NCI-H1694 treated with DMSO at 0.1 percent for 48 hours (cell line): ENCODE data around the gene JAZF1.
A peak's percentile ranks its signal among the peaks of the same experiment; 100 is the strongest.

Experiments
- DNase-seq: peaks from one replicate; lab custom pipeline; 2025; lab: John Stamatoyannopoulos, UW

Gene JAZF1

GRCh38 chr7:28136420-28136819, 44.2 kb downstream of the JAZF1 start:
- no peak for DNase-seq

- no peak for DNase-seq
Measured at GRCh38 chr7:28135760-28136159, 44.8 kb downstream of the JAZF1 start.

- no peak for DNase-seq
Measured at GRCh38 chr7:28135315-28135714, 45.3 kb downstream of the JAZF1 start.

GRCh38 chr7:28133872-28134271, 46.7 kb downstream of the JAZF1 start:
- no peak for DNase-seq

- no peak for DNase-seq
Measured at GRCh38 chr7:28132959-28133870, 47.4 kb downstream of the JAZF1 start.

- no peak for DNase-seq
Measured at GRCh38 chr7:28130277-28130676, 50.3 kb downstream of the JAZF1 start.

- no peak for DNase-seq
Measured at GRCh38 chr7:28128608-28129007, 52.0 kb downstream of the JAZF1 start.

- DNase-seq, result no peak
Measured at GRCh38 chr7:28126410-28127041, 54.1 kb downstream of the JAZF1 start.

- no peak for DNase-seq
Measured at GRCh38 chr7:28125431-28126409, 54.9 kb downstream of the JAZF1 start.

GRCh38 chr7:28124413-28124812, 56.2 kb downstream of the JAZF1 start:
- no peak for DNase-seq

GRCh38 chr7:28123752-28124151, 56.8 kb downstream of the JAZF1 start:
- no peak for DNase-seq

GRCh38 chr7:28121496-28121895, 59.1 kb downstream of the JAZF1 start:
- DNase-seq, result no peak

- DNase-seq, result no peak
Measured at GRCh38 chr7:28116041-28116440, 64.6 kb downstream of the JAZF1 start.

- DNase-seq, result no peak
Measured at GRCh38 chr7:28115261-28115660, 65.3 kb downstream of the JAZF1 start.

- peak; percentile 34 for DNase-seq
Measured at GRCh38 chr7:28114056-28114455, 66.5 kb downstream of the JAZF1 start.

GRCh38 chr7:28112883-28113540, 67.6 kb downstream of the JAZF1 start:
- DNase-seq, result no peak

GRCh38 chr7:28112467-28112866, 68.1 kb downstream of the JAZF1 start:
- DNase-seq, result no peak

- no peak for DNase-seq
Measured at GRCh38 chr7:28112012-28112411, 68.6 kb downstream of the JAZF1 start.

GRCh38 chr7:28110427-28111012, 70.1 kb downstream of the JAZF1 start:
- no peak for DNase-seq

- no peak for DNase-seq
Measured at GRCh38 chr7:28108747-28109146, 71.8 kb downstream of the JAZF1 start.

GRCh38 chr7:28107960-28108359, 72.6 kb downstream of the JAZF1 start:
- DNase-seq, result no peak
